Prostate gland (tissue), 2 donors: ENCODE measurements around the gene RGL1.

Source experiments
- CTCF ChIP-seq, 4 experiments: fragments of 200-600 bp in 2 of 4; fragments of 450-650 bp in 2 of 4; sonication (generic) in 2 of 4; IDR thresholded peaks; 1 replicate in 3 of 4; 2 replicates in 1 of 4; pipeline ENCODE4 v1.5.1; 2016 to 2019; ENCODE audit warnings: antibody characterized with exemption in 4 of 4, mild to moderate bottlenecking in 2 of 4, moderate library complexity in 2 of 4
- POLR2AphosphoS5 ChIP-seq: sonication (generic); formaldehyde crosslinking; IDR thresholded peaks from one replicate; pipeline ENCODE4 v1.6.1; 2017; ENCODE audit warnings: antibody characterized with exemption

- no peak for TF ChIP-seq CTCF (IDR thresholded peaks at IDR 0.05)
- TF ChIP-seq POLR2AphosphoS5 = no peak
Observed at GRCh38 chr1:183830389-183830788, 25.5 kb downstream of the RGL1 start.
